HG03039 (cell line): ENCODE results near the gene NCKAP5L.
"Not testable (repeated sequence)": the region's sequence is repeated elsewhere in the genome, so short reads cannot be mapped to it uniquely, and the experiment has no call there.

Experiments
- ATAC-seq: cut with Tn5 transposase; IDR thresholded peaks from one replicate; pipeline ENCODE4 v1.9.1; 2021; ENCODE audit warnings: mild to moderate bottlenecking, moderate library complexity; ENCODE audit not compliant: unreplicated experiment

Gene NCKAP5L

DNA sequence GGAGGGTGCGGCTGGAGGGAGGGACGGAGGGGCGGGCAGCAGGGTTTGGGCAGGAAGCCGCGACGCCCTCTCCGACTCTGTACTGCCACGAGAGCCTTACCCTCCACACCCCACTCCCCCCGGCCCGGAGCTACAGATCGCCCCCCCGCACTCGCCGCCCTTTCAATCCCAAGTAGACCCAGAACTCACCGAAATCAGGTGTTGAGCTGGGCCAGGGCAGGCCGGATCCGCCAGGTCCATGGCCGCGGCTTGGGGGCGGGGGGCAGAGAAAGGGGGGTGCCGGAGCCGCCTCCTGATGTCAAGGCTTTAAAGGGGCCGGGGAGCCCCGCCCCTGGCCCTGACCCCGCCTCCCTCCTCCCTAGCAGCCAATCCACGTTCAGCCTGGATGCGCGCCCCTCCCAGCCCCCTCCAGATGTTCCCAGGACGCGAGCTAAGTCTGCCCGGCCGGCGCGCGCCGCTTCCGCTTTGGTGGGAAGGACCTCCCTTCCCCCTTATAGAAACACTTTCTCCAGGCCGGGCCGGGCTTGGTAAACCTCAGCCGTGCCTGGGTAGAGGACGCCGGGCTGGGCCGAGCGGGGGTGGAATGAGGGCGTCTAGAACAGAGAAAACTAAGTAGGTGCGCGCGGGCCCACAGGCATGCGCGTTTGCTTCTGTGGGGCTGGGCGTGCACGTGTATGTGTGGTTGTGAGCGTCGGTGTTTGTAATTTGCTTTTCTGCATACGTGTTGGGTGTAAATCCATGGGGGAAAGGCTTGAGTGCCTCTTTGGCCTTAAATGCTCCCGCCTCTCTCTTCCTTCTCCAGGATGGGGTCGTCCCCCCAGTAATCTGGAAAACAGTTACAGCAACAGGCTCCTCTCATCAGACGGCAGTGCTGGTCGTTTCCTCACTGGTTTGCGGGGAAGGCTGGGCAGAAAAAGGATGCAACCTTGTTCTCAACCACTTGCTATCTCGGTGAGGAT lies at the start of gene NCKAP5L:
Gene NCKAP5L (minus strand): TSS at position 281 of the 959 bp plus-strand sequence. CDS start 24,369 bp downstream, outside the sequence.
- ATAC-seq: peak; percentile 90

- no peak for ATAC-seq
Measured at GRCh38 chr12:49877066-49877465, 48.9 kb upstream of the NCKAP5L start.

- ATAC-seq: no peak
Measured at GRCh38 chr12:49876070-49876469, 47.9 kb upstream of the NCKAP5L start.

DNA sequence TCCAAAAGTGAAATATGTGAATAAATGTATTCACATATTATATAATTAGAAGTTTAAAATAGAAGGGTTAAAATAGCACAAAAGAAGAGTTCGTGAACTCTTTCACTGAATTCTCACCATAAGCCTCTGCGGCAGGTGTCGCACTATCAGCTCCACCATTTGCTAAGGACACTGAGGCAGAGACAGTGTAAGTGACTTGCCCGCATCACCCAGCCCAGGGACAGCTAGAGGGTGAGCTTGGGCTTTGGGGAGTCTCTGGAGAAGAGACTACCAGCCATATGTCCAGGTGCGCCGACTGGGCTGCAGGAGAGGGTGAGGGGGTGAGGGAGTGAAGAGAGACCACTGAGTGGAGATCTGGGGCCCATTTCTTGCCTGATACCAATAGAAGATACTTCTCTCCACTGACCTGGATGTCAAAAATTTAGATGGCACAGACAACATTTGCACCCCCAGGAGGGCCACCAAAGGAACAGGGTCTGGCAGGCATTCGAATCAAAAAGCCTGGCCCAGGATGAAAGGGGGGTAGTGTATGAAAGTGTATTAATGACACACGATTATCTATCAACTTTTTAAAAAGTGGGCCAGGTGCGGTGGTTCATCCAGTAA lies 47.0 kb upstream of the NCKAP5L start:
- no peak for ATAC-seq

GRCh38 chr12:49874142-49874897 lies 46.1 kb upstream of the NCKAP5L start:
- ATAC-seq: no peak

DNA sequence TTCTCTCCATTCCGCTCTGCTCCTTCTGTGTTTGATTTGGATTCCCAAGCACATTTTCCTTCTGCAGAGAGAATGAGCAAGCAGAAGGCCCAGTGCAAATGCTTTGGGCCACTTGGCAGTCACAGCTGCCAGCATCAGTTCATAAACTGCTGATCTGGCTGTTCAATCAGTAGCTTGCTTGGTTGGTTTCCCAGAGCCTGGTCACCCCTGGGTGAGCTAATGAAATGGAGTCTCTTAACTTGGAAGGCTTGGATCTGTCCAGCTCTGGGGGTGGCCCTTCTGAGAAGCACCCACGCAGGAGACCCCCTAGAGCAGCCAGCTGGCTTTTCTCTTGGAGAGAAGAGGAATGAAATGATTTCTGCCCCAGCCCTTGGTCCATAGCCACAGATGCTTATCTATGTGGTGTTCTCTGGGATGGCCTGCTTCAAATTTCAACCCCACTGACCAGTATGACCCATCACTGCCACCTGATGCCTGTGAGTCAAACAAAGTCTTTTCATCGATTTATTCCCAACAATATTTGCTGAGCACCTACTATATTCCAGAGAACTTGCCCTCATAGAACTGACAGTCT lies 45.2 kb upstream of the NCKAP5L start:
- no peak for ATAC-seq

DNA sequence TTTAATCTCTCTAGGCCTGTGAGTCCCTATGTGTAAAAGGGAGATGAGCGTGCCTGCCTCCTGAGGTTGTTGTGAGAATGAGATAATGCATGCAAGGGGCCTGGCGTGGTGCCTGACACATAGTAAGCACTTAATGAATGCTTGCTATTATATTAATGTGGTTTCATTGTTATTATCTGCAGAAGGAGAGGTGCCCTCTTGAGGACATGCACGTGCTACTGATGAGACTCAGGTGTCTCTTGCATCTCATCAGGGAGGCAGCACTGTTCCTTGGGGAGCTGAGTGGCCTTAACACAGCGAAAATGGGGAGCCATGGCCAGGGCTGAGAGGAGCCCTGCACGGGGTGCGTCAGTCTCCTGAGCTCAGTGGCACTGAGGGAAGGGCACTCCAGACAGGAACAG lies 44.6 kb upstream of the NCKAP5L start:
- no peak for ATAC-seq

- no peak for ATAC-seq
Measured at GRCh38 chr12:49872381-49872780, 44.2 kb upstream of the NCKAP5L start.

DNA sequence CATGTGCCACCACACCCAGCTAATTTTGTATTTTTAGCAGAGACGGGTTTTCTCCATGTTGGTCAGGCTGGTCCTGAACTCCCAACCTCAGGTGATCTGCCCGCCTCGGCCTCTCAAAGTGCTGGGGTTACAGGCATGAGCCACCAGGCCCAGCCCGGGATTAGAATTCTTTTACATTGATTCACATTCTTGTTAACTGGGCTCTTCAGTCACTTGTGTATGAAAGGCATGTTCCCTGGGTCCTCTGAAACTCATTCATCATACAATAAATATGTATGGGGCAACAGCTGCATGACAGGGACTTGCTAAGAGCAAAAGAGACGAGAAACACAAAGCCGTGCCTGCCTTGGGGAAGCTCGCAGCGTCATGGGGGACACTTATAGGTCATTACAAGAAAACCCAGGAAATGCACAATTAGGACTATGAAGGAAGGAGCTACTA lies 43.6 kb upstream of the NCKAP5L start:
- not testable (repeated sequence) for ATAC-seq

- no peak for ATAC-seq
Measured at GRCh38 chr12:49871263-49871561, 43.0 kb upstream of the NCKAP5L start.

- no peak for ATAC-seq
Measured at GRCh38 chr12:49870501-49871262, 42.5 kb upstream of the NCKAP5L start.

- ATAC-seq: no peak
Measured at GRCh38 chr12:49869816-49870500, 41.7 kb upstream of the NCKAP5L start.

DNA sequence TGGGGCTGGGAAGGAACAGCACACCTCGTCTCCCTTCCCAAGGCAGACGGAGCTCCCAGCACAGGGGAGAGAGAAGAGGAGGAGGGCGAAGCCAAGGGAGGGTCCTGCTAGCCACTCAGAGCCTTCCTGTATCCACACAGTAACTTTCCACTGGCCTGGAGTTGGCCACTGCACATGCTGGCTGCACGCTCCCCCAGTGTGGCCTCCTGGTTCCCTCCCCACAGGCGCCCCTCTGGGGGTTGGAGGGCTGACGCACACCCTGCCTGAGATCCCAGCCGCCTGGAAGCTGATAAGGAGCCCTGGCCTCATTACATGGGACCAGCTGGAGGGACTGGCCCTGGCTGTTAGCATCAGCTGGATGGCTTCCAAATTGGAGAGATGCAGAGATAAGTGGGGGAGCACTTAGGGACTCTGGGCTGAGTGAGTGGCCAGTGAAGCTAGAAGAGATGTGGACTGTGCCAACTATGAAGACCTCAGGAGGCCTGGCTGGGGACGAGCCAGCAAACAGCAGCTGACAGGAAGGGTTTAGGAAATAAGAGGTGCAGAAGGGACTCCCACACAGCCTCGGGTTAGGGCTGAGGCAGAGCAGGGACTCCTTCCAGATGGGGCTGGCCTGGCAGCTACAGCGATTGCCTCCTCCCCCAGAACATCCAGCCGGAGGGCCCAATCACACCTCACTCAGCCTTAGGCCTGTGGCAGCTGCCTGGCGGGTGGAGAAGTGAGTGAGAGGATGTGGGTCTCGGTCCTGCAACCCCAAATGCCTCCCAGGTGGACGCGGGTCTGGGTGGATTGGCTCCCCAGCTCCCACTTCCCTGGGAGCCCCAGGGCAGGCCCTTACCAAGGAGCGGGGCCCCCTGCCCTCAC lies 41.0 kb upstream of the NCKAP5L start:
- ATAC-seq: no peak

GRCh38 chr12:49868449-49868848 lies 40.2 kb upstream of the NCKAP5L start:
- no peak for ATAC-seq

DNA sequence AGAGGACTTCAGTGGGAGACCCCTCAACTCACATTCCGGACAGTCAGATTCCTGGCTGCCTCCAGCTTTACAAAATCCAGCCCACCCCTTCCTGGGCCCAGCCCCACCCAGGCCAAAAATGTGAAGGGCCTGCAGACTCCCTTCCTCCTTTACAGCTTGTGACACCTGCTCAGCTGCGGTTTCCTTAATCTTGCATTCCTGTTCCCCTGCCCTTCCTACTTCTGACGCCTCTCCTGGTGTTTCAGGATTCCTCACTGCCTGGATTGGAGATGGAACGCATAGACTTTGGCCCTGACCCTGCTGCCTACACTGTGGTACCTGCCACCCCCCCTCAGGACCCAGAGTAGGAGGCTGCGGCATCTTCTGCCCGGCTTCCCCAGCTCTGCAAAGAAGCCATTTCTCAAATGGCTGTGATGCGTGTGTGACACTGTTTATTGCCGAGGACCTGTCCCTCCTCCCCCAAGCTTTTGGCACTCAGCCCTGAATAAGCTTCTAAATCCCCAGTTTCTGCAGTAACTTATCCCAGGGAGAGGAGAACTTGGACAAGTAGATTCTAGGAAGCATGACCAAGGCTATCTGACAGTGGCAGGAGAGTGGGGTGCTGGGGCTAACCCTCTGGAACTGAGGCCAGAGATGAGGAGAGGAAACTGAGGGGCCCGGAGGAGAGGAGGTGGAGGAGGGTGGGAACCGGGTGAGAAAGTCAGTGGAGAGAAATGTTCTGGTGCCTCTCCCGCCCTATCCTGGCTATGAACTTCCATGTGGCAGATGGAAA lies 39.5 kb upstream of the NCKAP5L start:
- ATAC-seq: no peak

DNA sequence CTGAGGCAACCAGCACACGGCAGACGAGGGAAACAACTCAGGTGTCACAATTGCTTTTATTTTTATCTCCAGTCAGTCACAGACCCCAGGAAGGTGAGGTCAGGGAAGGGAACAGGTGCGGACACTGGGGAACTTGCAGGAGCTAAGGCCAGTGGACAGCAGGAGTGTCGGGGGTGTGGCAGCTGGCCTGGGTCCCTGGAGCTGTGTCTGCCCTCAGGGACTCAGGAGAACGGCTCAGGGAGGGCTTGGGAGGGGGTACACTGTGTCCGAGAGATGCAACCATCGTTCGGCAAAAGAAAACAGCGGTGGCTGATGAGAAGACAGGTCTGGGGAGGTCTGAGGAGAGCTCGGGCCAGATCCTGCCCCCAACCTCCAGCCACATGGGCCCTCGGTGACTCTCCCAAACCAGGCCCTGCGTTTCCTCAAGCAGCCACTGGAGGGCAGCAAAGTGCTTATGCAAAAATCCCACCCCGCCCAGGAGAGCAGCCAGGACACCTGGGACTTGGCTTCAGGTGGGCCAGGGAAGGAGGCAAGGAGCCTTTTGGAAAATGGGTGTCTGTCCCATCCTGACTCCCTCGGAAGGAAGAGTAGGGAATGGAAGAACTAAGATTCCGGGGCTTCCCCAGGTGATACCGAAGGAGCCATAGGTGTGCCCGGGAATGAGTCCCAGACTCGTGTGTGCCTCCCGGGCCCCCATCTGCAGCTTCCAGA lies 38.8 kb upstream of the NCKAP5L start:
- ATAC-seq: no peak

DNA sequence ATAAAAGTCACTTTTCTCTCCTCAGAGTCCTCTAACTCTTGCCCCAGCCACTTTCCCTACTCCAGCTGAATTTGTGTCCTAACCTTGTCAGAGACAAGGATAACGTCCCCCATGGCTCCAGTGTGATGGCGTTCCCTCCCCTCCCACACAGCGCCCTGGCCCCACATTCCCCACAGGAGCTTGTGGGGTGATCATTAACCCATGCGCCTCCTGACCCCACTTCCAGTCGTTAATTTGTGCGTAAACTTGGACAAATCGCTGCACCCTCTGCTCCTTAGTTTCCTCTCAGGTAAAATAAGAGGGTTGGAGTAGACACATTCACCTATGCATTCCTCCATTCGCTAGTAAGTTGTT lies 37.5 kb upstream of the NCKAP5L start:
- no peak for ATAC-seq
